SKM-1 (cell line): ENCODE data around the gene TBC1D3B.
"Not testable (repeated sequence)": the region's sequence is repeated elsewhere in the genome, so short reads cannot be mapped to it uniquely, and the experiment has no call there.

ENCODE experiments used
- DNase-seq: peaks from one replicate; lab custom pipeline; 2025; ENCODE audit not compliant: unreplicated experiment; lab: John Stamatoyannopoulos, UW

The TBC1D3B gene

DNA sequence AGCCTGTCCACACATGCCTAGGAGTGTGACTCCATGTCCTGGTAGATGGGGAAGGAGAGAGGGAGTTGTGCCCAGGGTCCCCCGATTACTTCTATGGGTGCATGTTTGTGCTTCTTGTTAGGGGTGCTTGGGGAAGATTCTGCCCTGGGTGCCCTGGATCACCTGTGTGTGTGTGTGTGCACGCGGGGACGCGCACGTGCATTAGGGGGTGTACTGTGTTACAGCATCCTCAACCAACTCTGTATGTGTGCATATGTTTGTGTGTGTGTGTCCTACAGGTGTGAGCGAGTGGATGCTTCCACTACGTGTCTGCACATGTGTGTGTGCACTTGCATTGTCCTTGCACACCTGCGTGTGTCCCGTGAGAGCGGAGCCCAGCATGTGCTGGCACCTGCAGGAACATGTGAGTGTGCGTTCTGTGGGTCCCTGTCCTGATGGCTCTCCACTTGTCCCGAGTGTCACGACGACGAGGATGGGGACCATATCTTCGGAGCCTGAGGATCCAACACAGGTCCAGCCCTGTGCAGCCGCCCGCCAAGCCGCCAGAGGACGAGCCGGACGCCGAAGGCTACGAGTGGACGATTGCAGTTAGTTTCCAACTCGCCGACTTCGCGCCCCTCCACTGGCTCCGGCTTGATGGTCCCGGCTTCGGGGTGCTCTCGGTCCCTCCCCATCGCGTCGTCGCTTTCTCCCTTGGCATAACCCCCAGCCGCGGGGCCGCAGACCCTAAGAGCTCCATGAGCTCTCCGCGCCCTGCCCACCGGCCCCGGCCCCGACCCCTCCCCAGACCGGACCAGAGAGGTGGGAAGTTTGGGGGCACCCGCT, 6.0 kb upstream of the TBC1D3B start:
- DNase-seq: no peak

DNA sequence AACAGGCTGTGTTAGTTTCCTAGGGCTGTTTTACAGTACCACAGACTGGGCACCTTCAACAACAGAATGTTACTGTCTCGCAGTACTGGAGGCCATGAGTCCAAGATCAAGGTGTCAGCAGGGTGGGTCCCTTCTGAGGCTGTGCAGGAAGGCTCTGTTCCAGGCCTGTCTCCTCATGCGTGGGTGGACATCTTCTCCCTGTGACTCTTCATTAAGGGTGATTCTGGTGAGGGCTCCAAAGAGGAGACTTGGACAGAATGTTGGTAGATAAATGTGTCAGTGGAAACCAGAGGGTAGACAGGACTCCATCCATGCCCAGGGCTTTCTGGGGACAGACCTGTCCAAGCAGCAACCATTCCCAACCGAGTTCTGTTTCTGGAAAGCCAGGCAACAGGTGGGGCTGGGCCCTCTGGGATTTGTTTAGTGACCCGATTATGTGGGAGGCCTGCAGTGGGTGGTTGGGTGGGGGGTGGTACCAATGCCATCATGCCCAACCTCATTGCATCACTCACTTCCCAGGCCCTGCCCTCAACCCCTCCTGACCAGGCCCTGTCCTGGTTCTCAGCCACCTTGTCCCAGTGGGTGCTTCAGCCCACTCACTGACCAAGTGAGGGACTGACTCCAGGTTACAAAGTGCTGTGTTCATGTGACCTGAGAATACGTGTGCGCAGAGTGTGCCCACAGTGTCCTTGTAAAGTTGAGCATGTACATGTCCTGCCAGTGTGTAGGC, 5.2 kb upstream of the TBC1D3B start:
- DNase-seq: not testable (repeated sequence)

DNA sequence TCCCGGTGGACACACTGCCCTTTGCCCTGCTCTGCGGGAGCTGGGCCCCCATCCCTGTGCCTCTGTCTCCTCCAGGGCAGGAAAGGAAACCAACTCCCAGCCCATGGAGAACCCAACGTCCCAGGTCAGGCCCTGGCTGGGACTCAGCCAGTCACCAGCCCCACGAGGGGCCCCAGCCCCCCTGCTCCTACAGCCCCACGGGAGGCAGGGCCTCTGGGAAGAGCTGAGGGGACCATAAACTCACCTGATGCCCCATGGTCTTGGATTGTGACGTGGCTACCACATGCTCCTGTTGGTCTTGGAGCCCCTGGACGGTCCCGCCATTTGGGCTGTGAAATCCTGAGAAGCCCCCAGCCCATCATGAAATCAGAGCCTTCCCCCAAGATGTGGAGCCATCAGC, 7.6 kb downstream of the TBC1D3B start:
- not testable (repeated sequence) for DNase-seq

DNA sequence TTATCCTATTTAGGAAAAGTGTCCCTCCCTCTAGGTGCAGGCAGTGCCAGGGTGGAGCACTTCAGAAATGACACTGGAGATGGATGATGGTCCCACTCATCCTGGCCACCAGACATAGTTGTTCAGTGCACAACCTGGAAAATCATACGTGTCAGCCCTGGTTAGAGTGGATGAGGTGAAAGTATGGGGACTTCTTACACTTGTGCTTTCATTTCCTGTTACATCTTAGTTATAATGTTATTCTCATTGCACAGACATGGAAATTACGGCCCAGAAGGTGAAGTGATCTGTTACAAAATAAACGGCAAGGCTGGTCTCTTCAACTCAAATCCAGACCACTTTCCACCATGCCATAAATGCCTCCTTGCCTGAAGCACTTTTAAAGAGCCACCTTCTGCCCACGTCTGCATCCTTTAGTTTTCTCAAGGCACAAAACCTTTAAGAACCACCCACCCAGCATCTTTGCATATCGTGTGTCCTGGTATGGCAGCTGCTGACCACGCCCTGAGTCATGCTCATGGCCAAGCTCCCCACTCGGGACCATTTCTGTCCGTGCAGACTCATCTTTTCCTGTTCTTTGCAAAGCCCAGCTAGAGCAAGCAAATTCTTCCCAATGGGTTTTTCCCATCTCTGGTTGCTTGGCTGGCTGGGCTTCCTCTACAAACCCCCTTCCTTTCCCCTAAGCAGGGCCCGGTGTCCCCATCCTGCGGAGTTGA, 22.4 kb downstream of the TBC1D3B start:
- DNase-seq: no peak

DNA sequence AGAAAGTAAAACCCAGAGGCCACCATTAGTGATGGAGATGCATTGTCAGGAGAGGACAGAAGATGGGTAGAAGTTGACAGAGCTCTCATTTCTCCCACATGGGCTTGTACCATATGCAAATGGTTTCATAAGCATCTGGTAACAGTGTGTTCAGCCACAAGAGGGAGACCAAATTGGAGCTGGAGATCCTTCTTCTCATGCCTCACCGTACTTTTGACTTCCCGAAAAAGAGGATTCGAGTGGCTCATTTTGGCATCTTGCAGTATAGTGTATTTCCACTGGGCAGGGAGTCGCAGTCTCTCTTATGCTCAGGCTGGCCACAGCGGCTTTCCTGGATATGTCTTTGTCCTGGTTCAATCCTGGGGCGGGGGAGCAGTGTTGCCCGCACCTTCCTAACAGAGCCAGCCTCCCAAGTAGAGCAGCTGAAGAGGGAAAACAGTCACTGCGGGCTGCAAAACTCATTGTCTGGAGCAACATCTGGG, 23.8 kb downstream of the TBC1D3B start:
- DNase-seq: no peak

DNA sequence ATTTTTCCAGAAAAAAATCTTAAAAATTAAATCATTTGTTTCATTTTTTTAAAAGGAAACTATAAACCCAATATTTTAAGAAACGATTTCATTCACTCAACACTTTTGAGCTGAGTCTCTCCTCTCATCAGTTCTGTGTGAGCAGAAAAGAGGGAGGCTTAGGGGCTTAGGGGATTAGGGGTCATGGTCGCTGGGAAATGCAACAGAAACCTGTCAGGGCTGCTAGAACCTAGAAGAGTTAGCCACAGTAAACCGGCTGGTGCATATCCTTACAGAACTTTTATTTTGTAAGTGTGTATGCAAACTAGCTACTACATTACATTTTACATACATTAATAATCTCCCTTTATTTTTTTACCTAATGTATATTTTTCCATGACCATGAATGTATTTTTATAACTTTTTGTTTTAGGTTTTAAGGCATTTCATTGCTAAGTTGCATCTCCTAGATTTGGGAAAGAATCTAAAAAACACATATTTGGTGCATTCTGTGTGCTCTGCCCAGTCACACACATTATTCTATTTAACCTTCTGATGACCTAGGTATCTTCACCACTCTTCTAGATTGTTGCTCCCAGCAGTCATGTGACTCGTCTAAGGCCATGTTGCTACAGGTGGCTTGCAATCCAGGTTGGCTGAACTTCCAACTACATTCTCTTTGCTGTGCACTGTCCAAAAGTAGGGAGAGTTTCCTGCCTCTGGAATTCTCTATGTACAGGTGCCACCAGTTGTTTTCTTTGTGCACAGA, 24.4 kb downstream of the TBC1D3B start:
- DNase-seq: no peak

DNA sequence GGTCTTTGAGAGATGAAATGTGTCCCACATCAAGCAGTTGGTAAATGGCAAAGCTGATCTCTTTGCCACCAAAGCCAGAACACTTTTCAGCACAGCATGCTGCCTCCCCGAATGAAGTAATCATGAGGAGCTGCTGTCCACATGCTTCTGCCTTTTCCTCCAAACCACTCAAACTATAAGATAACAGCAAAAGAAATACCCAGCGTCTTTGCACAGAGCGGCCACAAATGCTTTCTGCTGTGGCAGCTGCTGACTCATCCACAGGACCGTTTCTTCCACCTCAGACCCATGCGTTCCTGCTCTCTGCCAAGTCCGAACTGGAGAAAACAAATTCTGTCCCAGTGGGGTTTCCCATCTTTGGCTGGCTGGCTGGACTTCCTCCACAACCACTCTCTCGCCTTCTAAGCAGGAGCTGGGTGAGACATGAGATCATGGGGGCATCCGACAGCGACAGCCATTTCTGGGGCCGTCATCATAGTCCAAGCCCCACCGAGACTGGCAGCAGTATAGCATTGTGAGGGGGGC, 27.1 kb downstream of the TBC1D3B start:
- no peak for DNase-seq

DNA sequence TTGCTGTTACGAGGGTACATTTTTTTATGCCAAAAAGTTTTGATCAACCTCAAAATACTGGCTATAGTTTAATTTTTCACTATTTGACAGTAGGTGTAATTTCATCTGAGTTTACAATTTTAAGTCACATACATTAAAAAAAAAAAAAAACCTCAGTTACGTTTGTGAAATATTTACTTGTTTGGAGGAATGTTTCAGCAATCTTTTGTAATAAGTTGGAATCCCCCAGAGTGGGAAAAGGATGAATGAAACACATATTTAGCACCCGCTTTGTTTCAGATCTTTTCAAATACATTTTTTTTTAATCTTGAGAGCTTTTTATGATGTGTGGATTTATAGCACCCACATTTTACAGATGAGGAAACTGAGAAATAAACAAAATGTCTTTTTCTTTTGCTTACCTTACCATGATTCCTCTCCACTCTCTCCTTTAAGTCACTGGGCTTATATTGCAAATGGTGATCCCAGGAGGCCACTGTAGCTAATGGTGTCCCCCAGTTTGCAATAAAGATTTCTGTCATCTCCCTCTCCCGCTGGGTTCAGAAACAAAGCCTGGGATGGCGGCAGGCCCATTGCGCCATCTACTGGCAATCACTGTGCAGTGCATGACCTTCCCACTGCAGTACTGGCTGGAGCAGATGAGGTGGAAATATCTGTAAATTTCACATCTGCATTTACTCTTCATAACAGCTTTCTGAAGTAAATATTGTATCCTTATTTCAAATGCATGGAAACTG, 27.7 kb downstream of the TBC1D3B start:
- peak; percentile 75 for DNase-seq

DNA sequence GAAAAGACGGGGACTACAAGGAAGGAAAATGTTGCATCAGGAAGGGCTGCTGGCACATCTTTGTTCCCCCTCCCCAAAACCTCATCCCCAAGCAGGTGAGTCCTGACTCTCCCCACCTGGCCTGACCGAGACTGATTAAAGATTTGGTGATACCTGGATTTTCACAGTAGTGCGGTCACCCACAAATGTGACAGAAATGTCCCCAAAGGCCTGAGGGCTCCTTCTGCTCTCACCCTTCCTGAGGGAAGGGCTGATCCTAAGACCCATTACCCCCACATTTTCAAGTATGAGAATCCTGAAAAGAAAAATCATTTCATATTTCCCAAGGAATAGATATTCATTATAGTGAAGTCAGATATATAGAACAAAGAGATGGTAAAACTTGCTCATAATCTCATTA, 28.8 kb downstream of the TBC1D3B start:
- no peak for DNase-seq

DNA sequence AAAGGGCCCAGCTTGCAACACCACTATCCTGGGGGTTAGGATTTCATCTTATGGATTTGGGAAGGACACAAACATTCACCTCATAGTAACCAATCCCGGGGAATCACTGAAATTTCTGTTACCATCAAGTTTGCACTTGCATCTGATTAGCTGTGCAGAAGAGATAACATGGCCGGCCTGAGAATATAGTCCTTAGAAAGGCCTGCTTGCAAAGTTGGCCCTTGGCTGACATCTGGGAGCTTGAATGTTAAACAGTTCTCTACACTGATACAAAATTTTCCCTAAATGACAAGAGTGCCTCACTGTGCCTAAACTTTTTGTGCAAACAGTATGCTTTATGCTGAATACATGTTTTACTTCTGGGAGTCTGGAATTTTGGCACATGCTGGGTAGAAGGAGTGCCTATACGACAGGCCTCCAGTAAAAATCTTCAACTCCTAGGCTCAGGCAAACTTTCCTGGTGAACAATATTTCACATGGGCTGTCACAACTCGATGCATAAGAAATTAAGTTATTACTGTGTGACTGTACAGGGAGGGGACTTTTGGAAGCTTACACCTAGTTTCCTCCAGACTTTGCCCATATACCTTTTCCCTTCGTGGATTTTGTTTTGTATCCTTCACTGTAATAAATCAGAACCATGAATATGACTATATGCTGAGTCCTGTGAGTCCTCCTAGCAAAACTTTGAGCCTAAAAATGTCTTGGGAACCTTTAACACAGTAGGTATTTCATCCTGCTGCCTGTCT, 31.3 kb downstream of the TBC1D3B start:
- no peak for DNase-seq

DNA sequence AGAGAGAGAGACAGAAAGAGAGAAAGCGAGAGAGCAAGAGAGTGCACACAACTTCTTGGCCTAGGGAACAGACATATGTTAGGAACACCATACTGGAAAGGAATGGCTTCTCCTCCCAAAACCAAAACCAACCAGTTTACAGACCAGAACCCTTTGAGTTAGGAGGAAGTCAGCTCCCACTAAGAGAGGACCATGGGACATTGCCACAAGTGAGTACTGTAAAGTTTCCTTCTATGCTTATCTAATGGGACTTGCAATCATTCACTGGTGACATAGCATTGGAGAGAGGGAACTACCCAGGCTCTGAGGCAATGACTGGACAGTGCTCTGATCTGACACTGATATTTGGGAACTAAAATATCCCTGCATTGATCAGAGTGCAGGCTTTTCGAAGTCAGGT, 32.4 kb downstream of the TBC1D3B start:
- no peak for DNase-seq

DNA sequence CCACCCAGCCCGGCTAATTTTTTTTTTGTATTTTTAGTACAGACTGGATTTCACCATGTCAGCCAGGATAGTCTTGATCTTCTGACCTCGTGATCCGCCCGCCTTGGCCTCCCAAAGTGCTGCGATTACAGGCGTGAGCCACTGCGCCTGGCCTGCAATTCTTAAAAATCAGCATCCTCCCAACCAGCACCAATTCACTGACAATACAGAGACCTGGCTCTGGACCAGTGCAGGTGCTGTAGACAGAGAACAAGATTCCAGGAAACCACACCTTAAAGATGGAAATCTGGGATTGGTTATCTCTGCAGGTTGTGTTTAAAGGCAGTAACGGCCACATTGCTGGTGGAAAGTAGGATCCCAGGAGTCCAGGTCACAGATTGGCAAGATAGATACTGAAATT, 33.6 kb downstream of the TBC1D3B start:
- no peak for DNase-seq

DNA sequence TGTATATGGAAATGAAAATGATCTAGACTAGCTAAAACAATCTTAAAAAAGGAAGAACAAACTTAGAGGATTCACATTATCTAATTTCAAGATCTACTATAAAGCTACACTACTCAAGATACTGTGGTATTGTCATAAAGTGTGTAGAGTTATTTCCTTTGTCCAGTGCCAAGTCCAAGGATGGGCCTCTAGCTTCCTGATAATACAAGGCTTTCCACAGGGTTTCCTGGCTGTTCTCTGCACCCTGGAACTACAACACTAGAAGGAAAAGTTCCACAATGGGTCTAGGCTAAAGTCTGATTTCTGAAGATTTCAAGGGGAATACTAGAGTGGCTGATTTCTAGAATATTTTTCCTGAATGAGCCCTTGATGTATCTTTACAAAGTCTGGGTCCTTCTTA, 34.2 kb downstream of the TBC1D3B start:
- no peak for DNase-seq

DNA sequence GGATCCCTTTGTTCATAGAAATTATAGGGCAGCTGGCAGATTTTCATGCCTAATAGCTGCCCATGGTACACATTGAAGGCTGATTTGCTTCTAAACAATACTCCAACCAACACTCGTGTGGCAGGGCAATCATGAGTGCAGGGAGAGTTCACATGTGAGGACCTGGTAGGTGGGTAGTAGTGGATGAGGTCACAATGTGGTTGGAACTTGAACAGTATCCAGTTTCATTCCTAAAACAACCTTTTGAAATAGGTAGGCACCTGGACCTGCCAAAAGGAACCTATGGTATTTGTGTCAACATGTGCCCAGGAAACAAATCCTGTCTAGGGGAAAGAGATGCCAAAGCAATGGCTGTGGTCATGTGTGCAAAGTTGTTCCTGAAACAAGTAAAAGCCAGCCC, 40.0 kb downstream of the TBC1D3B start:
- no peak for DNase-seq

DNA sequence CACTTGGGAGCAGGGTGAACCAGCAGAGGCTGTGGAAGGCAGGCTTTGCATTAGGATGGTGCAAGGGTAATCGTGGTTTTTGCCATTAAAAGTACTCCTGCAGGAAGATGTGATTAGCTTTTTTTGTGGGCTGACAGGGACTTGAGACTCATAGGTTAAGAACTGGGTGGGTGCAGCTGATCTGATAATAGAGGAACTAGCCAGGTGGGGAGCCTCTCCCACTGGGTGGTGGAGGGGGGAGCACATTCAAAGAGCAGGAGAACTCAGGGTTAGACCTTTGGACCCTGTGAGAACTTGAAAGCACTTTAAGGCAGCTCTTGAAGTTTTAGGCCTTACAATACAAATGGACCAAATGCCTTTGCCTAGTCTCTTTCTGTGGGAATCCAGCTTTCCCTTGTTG, 40.4 kb downstream of the TBC1D3B start:
- peak; percentile 21 for DNase-seq

DNA sequence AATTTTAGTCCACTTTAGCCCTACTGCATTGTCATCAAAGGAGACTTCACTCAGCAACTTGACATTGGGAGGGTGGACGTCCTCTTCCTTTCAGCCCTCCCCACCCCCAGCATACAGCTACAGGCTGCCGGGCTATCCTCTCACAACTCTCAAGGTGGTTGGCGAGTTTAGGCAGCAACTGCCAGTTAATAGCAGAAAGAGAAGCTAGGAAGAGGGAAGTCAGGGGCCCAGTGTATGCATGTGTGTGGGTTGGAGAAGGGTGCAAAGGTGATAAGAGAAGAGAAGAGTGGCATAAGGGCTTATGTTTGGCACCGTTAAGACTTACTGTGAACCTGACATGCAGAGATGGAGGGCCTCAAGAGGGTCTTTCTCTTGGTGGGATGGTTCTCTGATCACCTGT, 41.0 kb downstream of the TBC1D3B start:
- DNase-seq: peak; percentile 73

DNA sequence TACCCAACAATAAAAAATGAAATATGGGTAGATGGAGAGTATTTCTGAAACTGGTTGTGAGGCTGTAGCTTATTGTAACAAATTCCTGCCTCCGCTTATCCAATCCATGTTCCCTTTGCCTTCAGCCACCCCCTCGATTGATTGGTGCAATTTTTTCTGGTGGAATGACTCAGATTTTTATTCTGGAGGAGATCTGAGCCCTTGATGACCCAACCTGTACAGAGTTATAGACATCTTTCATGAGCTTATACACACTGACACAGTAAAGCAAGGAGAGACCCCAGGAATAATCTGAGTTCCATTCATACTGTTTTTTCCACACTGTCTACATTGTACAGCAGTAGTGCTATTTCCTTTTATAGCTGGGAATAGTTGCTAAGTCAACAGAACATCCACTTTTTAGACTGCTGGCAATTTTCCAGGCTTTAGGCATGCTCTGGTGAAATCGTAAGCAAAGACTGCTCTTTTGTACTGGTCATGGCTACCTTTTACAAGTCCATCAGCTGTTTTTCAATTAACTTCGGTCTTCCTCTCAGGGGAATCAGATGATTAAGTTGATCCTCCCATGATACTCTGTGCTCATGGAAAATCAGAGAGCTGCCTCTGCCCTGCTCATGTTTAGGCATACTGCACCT, 42.7 kb downstream of the TBC1D3B start:
- DNase-seq: no peak

DNA sequence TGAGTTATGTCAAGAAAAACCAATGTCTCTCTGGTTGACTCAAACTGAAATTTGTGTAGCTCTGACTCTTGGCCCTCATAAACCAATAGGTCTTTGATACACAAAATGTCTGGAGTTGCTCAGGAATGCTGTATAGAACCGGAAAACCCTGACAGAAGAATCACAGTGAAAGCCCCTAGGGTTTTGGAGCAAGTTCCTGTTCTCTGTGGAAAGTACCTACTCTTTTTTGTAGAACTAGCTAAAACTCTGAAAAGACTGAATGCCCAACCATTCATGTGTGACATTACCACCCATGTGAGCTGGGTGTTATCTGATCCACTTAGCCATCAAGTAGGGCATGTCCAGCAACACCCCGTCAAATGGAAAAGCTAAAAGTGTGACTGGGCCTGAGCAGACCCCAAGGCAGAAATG, 44.0 kb downstream of the TBC1D3B start:
- DNase-seq: no peak

DNA sequence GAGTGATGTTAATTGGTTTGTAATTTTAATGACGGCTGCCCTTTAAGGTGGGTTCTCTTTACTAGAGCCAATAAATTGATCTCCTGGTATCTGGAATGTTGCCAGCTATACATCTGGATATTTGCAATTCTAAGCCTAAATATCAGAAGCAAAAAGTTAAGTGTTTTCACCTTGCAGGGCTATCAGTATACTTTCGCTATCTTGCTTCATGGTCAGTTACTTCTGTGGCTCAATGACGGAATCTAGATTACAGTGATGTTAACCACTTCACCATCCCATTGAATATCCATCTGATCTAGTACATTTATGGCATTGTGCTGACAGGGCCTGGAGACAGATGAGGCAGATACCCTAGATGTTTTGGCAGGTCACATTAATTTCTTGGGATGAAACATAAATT, 44.5 kb downstream of the TBC1D3B start:
- DNase-seq: no peak
